Omental fat pad (tissue), 4 donors: Measurements from ENCODE around the gene F2RL1. TPM values are rescaled to one million over a fixed set of nuclear protein-coding genes. Genes with fewer than 3 reads are reported as not detected.
A peak's percentile ranks its signal among the peaks of the same experiment; 100 is the strongest.

Experiments used
- ATAC-seq: fragments of 150-250 bp; one replicate; pipeline ENCODE4 v1.9.1; 2016; ENCODE audit warnings: mild to moderate bottlenecking, moderate library complexity; ENCODE audit not compliant: low FRiP score
- DNase-seq: peaks from one replicate; pipeline ENCODE4 v3.0.0-alpha.2; 2019; ENCODE audit warnings: low spot score
- total RNA-seq, 4 donors: library from RNA; depleted of rRNA; stranded (reverse); fragments of >200 nt; gene quantifications; one replicate each; pipeline ENCODE4 v1.1.0, GENCODE V29; 2016
- TF ChIP-seq, protein P1 (sequence below), 3 donors: fragments of 450-650 bp; IDR thresholded peaks; one replicate each; pipeline ENCODE4 v1.5.1; 2016 to 2017; ENCODE audit warnings: antibody characterized with exemption in 3 of 3, mild to moderate bottlenecking in 3 of 3, moderate library complexity in 2 of 3

F2RL1 gene
- total RNA-seq, 4 donors from 2014 or later = 1.6 to 7.7 (median 3.3) TPM

DNA sequence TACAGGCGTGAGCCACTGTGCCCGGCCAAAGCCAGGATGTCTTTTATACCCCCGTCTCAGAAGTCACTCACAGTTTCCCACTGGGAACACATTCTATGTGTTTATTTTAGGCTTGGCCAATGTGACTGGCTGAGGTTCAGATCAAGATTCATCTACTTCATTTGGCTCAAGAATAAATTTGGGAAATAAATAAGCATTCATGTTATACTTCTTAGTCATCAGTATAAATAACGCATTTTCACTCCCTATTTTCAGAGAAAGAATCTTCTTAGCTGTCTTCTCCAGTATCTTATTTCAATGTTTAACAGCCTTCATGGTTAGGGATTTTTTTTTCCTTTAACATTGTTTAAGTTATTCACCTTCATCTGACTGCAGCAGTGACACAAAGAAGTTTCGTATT, 42.8 kb downstream of the F2RL1 start:
- peak; percentile 35 for ATAC-seq
- no peak for DNase-seq

DNA sequence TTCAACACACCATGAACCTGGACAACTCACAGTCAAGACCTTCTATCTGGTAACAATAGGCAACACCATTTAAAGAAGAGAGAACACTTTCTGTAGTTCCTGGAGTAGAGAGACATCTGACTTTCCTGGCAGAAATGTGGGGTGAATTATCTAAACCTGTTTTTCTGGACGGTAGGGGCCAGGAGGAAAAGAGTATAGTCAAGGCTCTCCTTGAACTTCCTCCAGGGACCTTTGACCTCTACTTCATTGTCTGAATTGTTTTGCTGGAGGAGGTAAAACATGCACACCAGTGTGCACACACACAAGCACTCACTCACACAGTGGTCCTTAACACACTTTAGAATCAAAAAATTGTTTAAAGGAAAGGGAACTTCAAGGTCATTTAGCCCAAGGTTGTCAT, 44.2 kb downstream of the F2RL1 start:
- ATAC-seq (no peak), DNase-seq (no peak)
- TF ChIP-seq, protein P1, sequence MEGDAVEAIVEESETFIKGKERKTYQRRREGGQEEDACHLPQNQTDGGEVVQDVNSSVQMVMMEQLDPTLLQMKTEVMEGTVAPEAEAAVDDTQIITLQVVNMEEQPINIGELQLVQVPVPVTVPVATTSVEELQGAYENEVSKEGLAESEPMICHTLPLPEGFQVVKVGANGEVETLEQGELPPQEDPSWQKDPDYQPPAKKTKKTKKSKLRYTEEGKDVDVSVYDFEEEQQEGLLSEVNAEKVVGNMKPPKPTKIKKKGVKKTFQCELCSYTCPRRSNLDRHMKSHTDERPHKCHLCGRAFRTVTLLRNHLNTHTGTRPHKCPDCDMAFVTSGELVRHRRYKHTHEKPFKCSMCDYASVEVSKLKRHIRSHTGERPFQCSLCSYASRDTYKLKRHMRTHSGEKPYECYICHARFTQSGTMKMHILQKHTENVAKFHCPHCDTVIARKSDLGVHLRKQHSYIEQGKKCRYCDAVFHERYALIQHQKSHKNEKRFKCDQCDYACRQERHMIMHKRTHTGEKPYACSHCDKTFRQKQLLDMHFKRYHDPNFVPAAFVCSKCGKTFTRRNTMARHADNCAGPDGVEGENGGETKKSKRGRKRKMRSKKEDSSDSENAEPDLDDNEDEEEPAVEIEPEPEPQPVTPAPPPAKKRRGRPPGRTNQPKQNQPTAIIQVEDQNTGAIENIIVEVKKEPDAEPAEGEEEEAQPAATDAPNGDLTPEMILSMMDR (IDR thresholded peaks at IDR 0.05) = no peak

More for the DNA sequence above, 42.8 kb downstream of the F2RL1 start:
- TF ChIP-seq, protein P1 (IDR thresholded peaks at IDR 0.05) = no peak

DNA sequence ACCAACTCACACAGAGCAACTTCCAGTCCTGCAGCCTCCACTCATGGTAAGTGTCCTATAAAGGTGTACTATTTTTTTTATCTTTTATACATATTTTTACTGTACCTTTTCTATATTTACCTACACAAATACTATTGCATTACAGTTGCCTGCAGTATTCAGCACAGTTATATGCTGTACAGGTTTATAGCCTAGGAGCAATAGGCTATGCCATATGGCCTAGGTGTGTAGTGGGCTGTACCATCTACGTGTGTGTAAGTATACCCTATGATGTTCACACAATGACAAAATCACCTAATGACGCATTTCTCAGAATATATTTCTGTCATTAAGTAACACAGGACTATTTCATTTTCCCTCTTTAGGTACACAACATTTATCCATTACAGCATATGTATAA, 47.7 kb downstream of the F2RL1 start:
- no peak for ATAC-seq
- TF ChIP-seq, protein P1 (IDR thresholded peaks at IDR 0.05) = no peak
- no peak for DNase-seq

DNA sequence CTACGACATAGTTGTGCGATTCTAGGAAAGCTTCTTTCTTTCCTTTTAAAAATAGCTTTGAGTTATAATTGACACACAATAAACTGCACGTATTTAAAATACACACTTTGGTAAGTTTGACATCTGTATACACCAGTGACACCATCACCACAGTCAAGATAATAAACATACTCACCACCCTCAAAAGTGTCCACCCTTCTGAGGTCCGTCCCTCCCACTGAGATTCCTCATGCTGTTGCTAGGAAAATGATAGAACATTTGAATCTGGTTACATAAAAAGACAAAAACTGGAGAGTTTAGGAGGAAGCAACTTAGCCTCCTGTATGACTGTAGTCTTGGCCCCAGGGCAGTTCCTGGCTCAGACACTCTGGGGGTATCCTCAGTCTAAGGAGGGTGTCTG, 48.2 kb downstream of the F2RL1 start:
- DNase-seq (no peak), ATAC-seq (no peak)
- TF ChIP-seq, protein P1 (IDR thresholded peaks at IDR 0.05) = no peak

DNA sequence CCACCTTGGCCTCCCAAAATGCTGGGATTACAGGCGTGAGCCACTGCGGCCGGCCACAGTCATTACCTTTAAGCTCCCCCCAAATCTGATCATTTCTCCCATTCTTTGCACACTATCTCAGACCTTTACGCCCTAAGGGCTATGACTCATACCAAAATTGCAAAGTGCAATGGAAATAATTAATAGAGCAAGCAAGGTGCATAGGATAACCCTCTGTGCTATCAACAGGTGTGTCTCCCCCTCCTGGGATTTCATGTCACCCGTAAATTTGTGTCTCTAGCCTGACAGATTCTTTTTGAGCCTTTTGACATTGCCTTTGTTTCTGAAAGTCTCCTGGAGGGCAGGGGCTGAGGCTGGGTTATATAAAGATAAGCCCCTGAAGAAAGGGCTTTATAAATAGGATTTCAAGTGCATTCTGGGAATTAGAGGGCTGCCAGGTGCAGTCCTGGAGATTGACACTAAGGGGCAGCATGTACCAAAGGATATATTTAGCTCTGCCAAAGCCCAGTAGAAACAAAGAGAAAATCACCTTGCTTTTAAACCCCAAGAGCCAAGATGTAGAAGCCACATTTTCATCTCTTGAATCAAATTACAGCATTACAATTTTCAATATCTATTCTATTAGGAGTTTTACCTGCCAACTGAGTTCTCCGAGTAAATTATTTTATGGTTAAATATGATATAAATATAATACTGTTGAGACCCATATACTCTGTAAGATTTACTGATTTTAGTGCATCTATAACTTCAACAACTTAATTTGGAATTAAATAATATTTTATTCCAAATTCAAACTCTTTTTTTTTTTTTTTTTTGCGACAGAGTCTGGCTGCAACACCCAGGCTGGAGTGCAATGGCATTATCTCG, 49.2 kb downstream of the F2RL1 start:
- peak; percentile 40 for DNase-seq
- TF ChIP-seq, protein P1 (IDR thresholded peaks at IDR 0.05) = peak in 1 of 3 donors; percentile 14
- no peak for ATAC-seq

DNA sequence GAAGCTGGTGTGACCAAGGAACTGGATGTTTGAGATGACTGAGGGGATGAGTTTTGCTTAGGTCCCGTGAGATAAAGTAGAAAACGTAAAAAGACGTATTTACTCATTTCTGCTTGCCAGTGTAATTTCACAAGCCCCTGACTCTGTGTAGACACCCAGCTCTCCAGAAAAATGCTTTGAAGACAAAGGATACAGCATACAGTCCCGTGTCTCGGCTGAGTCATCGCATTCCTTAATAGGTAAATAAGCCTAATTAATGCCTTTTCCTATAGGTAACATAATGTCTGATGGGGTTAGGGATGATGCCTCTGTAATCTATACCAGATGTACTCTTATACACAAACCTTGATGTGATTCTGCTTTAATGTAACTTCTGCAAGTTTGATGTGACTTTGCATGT, 51.2 kb downstream of the F2RL1 start:
- DNase-seq (no peak), ATAC-seq (no peak)
- TF ChIP-seq, protein P1 (IDR thresholded peaks at IDR 0.05) = no peak

DNA sequence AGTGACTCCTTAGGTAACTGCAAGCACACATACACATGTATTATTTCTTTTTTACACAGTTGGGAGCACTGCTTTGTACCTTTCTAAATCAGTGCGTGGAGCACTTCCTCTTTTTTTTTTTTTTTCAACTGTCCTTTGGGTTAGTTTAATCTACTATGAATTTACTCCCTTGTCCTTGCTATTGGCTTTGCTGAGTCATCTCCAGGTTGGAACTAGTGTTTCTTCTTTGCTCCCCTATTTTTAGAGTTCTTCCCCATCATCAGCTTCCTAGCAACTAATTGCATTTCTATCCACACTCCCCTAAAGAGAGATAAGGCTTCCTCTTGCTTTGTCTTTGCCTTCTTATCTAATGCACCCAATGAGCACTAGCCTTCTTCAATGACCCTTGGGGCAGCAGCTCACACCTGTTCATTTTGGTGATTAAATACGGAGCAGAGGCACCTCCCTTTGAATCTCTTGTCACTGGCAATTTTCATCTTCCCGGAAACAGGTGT, 55.3 kb downstream of the F2RL1 start:
- DNase-seq (no peak), ATAC-seq (no peak)
- TF ChIP-seq, protein P1 (IDR thresholded peaks at IDR 0.05) = no peak
